HEK293 (cell line): Measurements from ENCODE around the gene ITIH5.
A peak's percentile ranks its signal among the peaks of the same experiment; 100 is the strongest.

ENCODE experiments used
- CTCF ChIA-PET: fragments of 350-600 bp; formaldehyde crosslinking; extraction: SDS; loops from one replicate; lab custom pipeline; 2021; ENCODE audit warnings: antibody characterized with exemption; lab: Yijun Ruan, JAX
- POLR2A ChIA-PET: fragments of 300-600 bp; formaldehyde crosslinking; extraction: SDS; loops from one replicate; lab custom pipeline; 2020; ENCODE audit warnings: antibody characterized with exemption, inconsistent platforms; lab: Yijun Ruan, JAX
- H3K27ac ChIP-seq: fragments of 200-500 bp; sonication (Bioruptor generic); 2 replicates; pipeline ENCODE4 v1.5.1; 2014; ENCODE audit warnings: low read depth, low read length, control low read depth, inconsistent platforms; ENCODE audit errors: extremely low read depth
- H3K36me3 ChIP-seq, 2 experiments: fragments of 200-500 bp in 1 of 2; sonication (Bioruptor generic) in 1 of 2; 1 replicate in 1 of 2; 2 replicates in 1 of 2; pipeline ENCODE4 v1.5.1; 2014 to 2017; ENCODE audit warnings: inconsistent platforms in 2 of 2, low read length in 2 of 2; ENCODE audit not compliant: control insufficient read depth in 2 of 2, insufficient read depth in 1 of 2
- H3K4me1 ChIP-seq: fragments of 200-500 bp; sonication (Bioruptor generic); 2 replicates; pipeline ENCODE4 v1.5.1; 2014; ENCODE audit warnings: mild to moderate bottlenecking, low read length, inconsistent platforms; ENCODE audit not compliant: control insufficient read depth, insufficient read depth
- H3K4me3 ChIP-seq: 2 replicates; pipeline ENCODE4 v1.5.1; 2011; ENCODE audit warnings: low read depth, mild to moderate bottlenecking, control low read depth, low read length, moderate library complexity
- H3K9me3 ChIP-seq: fragments of 200-500 bp; sonication (Bioruptor generic); 2 replicates; pipeline ENCODE4 v1.5.1; 2014; ENCODE audit warnings: low read depth, low read length, inconsistent platforms; ENCODE audit not compliant: control insufficient read depth, insufficient read depth
- BCL11B ChIP-seq: fragments of 450-650 bp; formaldehyde crosslinking; IDR thresholded peaks from 2 replicates; pipeline ENCODE4 v1.5.1; 2016; ENCODE audit warnings: low read depth, missing biosample characterization, missing genetic modification characterization
- GLIS2 ChIP-seq: fragments of 450-650 bp; formaldehyde crosslinking; IDR thresholded peaks from 2 replicates; pipeline ENCODE4 v1.5.1; 2016; ENCODE audit warnings: missing biosample characterization, missing genetic modification characterization
- PRDM4 ChIP-seq: fragments of 450-650 bp; formaldehyde crosslinking; IDR thresholded peaks from 2 replicates; pipeline ENCODE4 v1.5.1; 2017; ENCODE audit warnings: missing biosample characterization, missing genetic modification characterization
- PRDM6 ChIP-seq: fragments of 450-650 bp; formaldehyde crosslinking; IDR thresholded peaks from 2 replicates; pipeline ENCODE4 v1.5.1; 2017; ENCODE audit warnings: missing biosample characterization, missing genetic modification characterization
- RBAK ChIP-seq: fragments of 450-650 bp; formaldehyde crosslinking; IDR thresholded peaks from 2 replicates; pipeline ENCODE4 v1.5.1; 2016; ENCODE audit warnings: missing biosample characterization, missing genetic modification characterization
- ZBTB11 ChIP-seq: fragments of 450-650 bp; formaldehyde crosslinking; conservative IDR thresholded peaks from 2 replicates; pipeline ENCODE4 v1.5.1; 2016; ENCODE audit warnings: low read depth, missing biosample characterization, missing genetic modification characterization
- ZEB2 ChIP-seq: fragments of 450-650 bp; formaldehyde crosslinking; IDR thresholded peaks from 2 replicates; pipeline ENCODE4 v1.5.1; 2016; ENCODE audit warnings: missing biosample characterization, missing genetic modification characterization
- ZFP3 ChIP-seq: fragments of 450-650 bp; formaldehyde crosslinking; IDR thresholded peaks from 2 replicates; pipeline ENCODE4 v1.5.1; 2016; ENCODE audit warnings: low read depth, missing biosample characterization, missing genetic modification characterization
- ZFP69B ChIP-seq: fragments of 450-650 bp; formaldehyde crosslinking; IDR thresholded peaks from 2 replicates; pipeline ENCODE4 v1.5.1; 2016; ENCODE audit warnings: missing biosample characterization, missing genetic modification characterization
- ZNF2 ChIP-seq: fragments of 450-650 bp; formaldehyde crosslinking; IDR thresholded peaks from 2 replicates; pipeline ENCODE4 v1.5.1; 2016; ENCODE audit warnings: missing biosample characterization, missing genetic modification characterization
- ZNF202 ChIP-seq: fragments of 450-650 bp; formaldehyde crosslinking; IDR thresholded peaks from 2 replicates; pipeline ENCODE4 v1.5.1; 2016; ENCODE audit warnings: missing biosample characterization, missing genetic modification characterization, borderline replicate concordance
- ZNF221 ChIP-seq: fragments of 450-650 bp; formaldehyde crosslinking; IDR thresholded peaks from 2 replicates; pipeline ENCODE4 v1.5.1; 2017; ENCODE audit warnings: missing biosample characterization, missing genetic modification characterization, borderline replicate concordance
- ZNF362 ChIP-seq: fragments of 450-650 bp; formaldehyde crosslinking; IDR thresholded peaks from 2 replicates; pipeline ENCODE4 v1.5.1; 2016; ENCODE audit warnings: missing biosample characterization, missing genetic modification characterization
- ZNF394 ChIP-seq: fragments of 450-650 bp; formaldehyde crosslinking; IDR thresholded peaks from 2 replicates; pipeline ENCODE4 v1.5.1; 2016; ENCODE audit warnings: missing biosample characterization, missing genetic modification characterization, mild to moderate bottlenecking, moderate library complexity, borderline replicate concordance
- ZNF488 ChIP-seq: fragments of 450-650 bp; formaldehyde crosslinking; IDR thresholded peaks from 2 replicates; pipeline ENCODE4 v1.5.1; 2016; ENCODE audit warnings: missing biosample characterization, missing genetic modification characterization
- ZNF623 ChIP-seq: fragments of 450-650 bp; formaldehyde crosslinking; IDR thresholded peaks from 2 replicates; pipeline ENCODE4 v1.5.1; 2016; ENCODE audit warnings: missing biosample characterization, missing genetic modification characterization
- ZNF692 ChIP-seq: fragments of 450-650 bp; formaldehyde crosslinking; IDR thresholded peaks from 2 replicates; pipeline ENCODE4 v1.5.1; 2016; ENCODE audit warnings: missing biosample characterization, missing genetic modification characterization

Gene ITIH5

GRCh38 chr10:7520507-7521485, 146.0 kb downstream of the ITIH5 start (continued):
- 0 out of 2 replicates have a peak, but pooled peaks have one; percentile 23 for TF ChIP-seq ZNF692 (tag by site-specific recombination)
- 0 out of 2 replicates have a peak, but pooled peaks have one; percentile 58 for TF ChIP-seq ZEB2 (tag by site-specific recombination)
- TF ChIP-seq RBAK (tag by site-specific recombination) = no peak
- no peak for TF ChIP-seq ZNF221 (tag by site-specific recombination)
- TF ChIP-seq ZFP3 (tag by site-specific recombination) = no peak
- TF ChIP-seq ZNF623 (tag by site-specific recombination) = no peak
- TF ChIP-seq ZNF202 = no peak
- no peak for TF ChIP-seq ZNF488
- 0 out of 2 replicates have a peak, but pooled peaks have one; percentile 36 for TF ChIP-seq PRDM4
- TF ChIP-seq PRDM6 (tag by site-specific recombination) = peak; percentile 33; the same call in 1 of the 2 replicates
- TF ChIP-seq BCL11B (tag by site-specific recombination) = no peak
- TF ChIP-seq ZFP69B (tag by site-specific recombination) = 0 out of 2 replicates have a peak, but pooled peaks have one; percentile 20
- TF ChIP-seq ZNF2 (tag by site-specific recombination) = no peak
- peak; percentile 37 for TF ChIP-seq GLIS2 (tag by site-specific recombination)

- no peaks in the 10 kb centered on the region for H3K9me3 ChIP-seq
- CTCF ChIA-PET = interaction anchor here (1.9 kb wide), 1 partner anchor 168 kb away, joined by 6 read pairs; no protein-coding TSS in a partner anchor
- H3K4me1 ChIP-seq = no peaks in the 10 kb centered on the region
- H3K4me3 ChIP-seq = no peak overlapping the region
- no peak overlapping the region for H3K27ac ChIP-seq
- no peaks in the 10 kb centered on the region for H3K36me3 ChIP-seq
- POLR2A ChIA-PET = no interaction called here
- TF ChIP-seq ZBTB11 (tag by site-specific recombination) (no peak), ZNF394 (tag by site-specific recombination) (no peak), ZNF362 (no peak)
- TF ChIP-seq, all 188 proteins: peak for 0
Measured at GRCh38 chr10:7519351-7519750, 147.4 kb downstream of the ITIH5 start.
